Astrocyte (in vitro differentiated cells and primary cell): ENCODE data around the gene KMT2B. TPM values are rescaled to one million over a fixed set of nuclear protein-coding genes. Genes with fewer than 3 reads are reported as not detected.

Experiments used
- DNase-seq: peaks from one replicate; pipeline ENCODE4 v3.0.0-alpha.2; 2010; ENCODE audit warnings: low read depth
- FAIRE-seq: peaks from 2 replicates; lab custom pipeline; 2011; peaks lifted over from hg19 to GRCh38; lab: Jason Lieb, UNC
- H2AFZ ChIP-seq: 2 replicates; pipeline ENCODE4 v1.6.0; 2012; ENCODE audit warnings: low read depth, low read length, inconsistent platforms
- H3K27ac ChIP-seq: 2 replicates; pipeline ENCODE4 v1.5.1; 2011; ENCODE audit warnings: low read depth, low read length, inconsistent platforms
- H3K27me3 ChIP-seq: 2 replicates; pipeline ENCODE4 v1.6.0; 2011; ENCODE audit warnings: low read length, inconsistent platforms; ENCODE audit not compliant: insufficient read depth
- H3K36me3 ChIP-seq: 2 replicates; pipeline ENCODE4 v1.5.1; 2011; ENCODE audit warnings: low read length, inconsistent platforms; ENCODE audit not compliant: insufficient read depth
- H3K4me1 ChIP-seq: 2 replicates; pipeline ENCODE4 v1.5.1; 2011; ENCODE audit warnings: low read length, inconsistent platforms; ENCODE audit not compliant: insufficient read depth
- H3K4me2 ChIP-seq: 2 replicates; pipeline ENCODE4 v1.6.0; 2012; ENCODE audit warnings: low read length, inconsistent platforms
- H3K4me3 ChIP-seq: 2 replicates; pipeline ENCODE4 v1.5.1; 2011; ENCODE audit warnings: low read depth, mild to moderate bottlenecking, low read length, inconsistent platforms; ENCODE audit not compliant: insufficient read depth
- H3K79me2 ChIP-seq: 2 replicates; pipeline ENCODE4 v1.6.0; 2012; ENCODE audit warnings: mild to moderate bottlenecking, low read length, inconsistent platforms; ENCODE audit not compliant: insufficient read depth
- H3K9ac ChIP-seq: 2 replicates; pipeline ENCODE4 v1.6.0; 2012; ENCODE audit warnings: mild to moderate bottlenecking, low read length, inconsistent platforms
- H3K9me3 ChIP-seq: 2 replicates; pipeline ENCODE4 v1.5.1; 2012; ENCODE audit warnings: low read depth, mild to moderate bottlenecking, low read length, inconsistent platforms; ENCODE audit not compliant: insufficient read depth
- H4K20me1 ChIP-seq: 2 replicates; pipeline ENCODE4 v1.6.0; 2012; ENCODE audit warnings: low read length, inconsistent platforms; ENCODE audit not compliant: insufficient read depth
- H3K27ac Mint-ChIP-seq: one replicate; pipeline ENCODE4 v1.8.0; 2021; ENCODE audit warnings: mild to moderate bottlenecking, mixed read lengths; ENCODE audit not compliant: unreplicated experiment
- H3K27me3 Mint-ChIP-seq: one replicate; pipeline ENCODE4 v1.8.0; 2021; ENCODE audit warnings: low read depth, mixed read lengths; ENCODE audit not compliant: unreplicated experiment
- H3K36me3 Mint-ChIP-seq: one replicate; pipeline ENCODE4 v1.8.0; 2021; ENCODE audit warnings: low read depth, mixed read lengths; ENCODE audit not compliant: unreplicated experiment
- H3K4me1 Mint-ChIP-seq: one replicate; pipeline ENCODE4 v1.8.0; 2021; ENCODE audit warnings: low read depth, mixed read lengths; ENCODE audit not compliant: unreplicated experiment
- H3K4me3 Mint-ChIP-seq: one replicate; pipeline ENCODE4 v1.8.0; 2021; ENCODE audit warnings: mild to moderate bottlenecking, moderate library complexity, mixed read lengths; ENCODE audit not compliant: unreplicated experiment
- H3K9me3 Mint-ChIP-seq: one replicate; pipeline ENCODE4 v1.8.0; 2021; ENCODE audit warnings: mild to moderate bottlenecking, mixed read lengths; ENCODE audit not compliant: unreplicated experiment
- EZH2 ChIP-seq: IDR thresholded peaks from 2 replicates; pipeline ENCODE4 v1.6.1; 2012; ENCODE audit warnings: mild to moderate bottlenecking, low read length, inconsistent platforms; ENCODE audit not compliant: insufficient read depth
- total RNA-seq: library from RNA; stranded (reverse); gene quantifications from 2 replicates; pipeline ENCODE4 v1.2.1, GENCODE V29; 2021
- TF ChIP-seq, protein P1 (sequence below): IDR thresholded peaks from 2 replicates; pipeline ENCODE4 v1.5.1; 2011; ENCODE audit warnings: low read depth, mild to moderate bottlenecking, inconsistent platforms, low read length, moderate library complexity; ENCODE audit not compliant: insufficient read depth

The KMT2B gene
- total RNA-seq, 1 donor from 2014 or later: 28.7 TPM

DNA sequence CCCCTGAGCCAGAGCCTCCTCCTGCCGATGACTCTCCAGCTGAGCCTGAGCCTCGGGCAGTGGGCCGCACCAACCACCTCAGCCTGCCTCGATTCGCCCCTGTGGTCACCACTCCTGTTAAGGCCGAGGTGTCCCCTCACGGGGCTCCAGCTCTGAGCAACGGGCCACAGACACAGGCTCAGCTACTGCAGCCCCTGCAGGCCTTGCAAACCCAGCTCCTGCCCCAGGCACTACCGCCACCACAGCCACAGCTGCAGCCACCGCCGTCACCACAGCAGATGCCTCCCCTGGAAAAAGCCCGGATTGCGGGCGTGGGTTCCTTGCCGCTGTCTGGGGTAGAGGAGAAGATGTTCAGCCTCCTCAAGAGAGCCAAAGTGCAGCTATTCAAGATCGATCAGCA is 3.6 kb downstream of the KMT2B start:
- no peaks in the 10 kb centered on the region for H3K27me3 ChIP-seq
- Mint-ChIP-seq H3K4me1 (peaks cover 4% of the 10 kb centered on the region), H3K36me3 (peaks cover 6% of the 10 kb centered on the region), H3K27ac (no peak overlapping the region), H3K4me3 (no peak overlapping the region), H3K27me3 (no peaks in the 10 kb centered on the region), H3K9me3 (no peaks in the 10 kb centered on the region)
- DNase-seq: no peak
- peaks cover 11% of the 10 kb centered on the region for H3K4me1 ChIP-seq
- H4K20me1 ChIP-seq: peaks cover 65% of the 10 kb centered on the region
- no peak overlapping the region for H3K4me2 ChIP-seq
- H3K4me3 ChIP-seq: no peak overlapping the region
- no peaks in the 10 kb centered on the region for H3K9me3 ChIP-seq
- TF ChIP-seq, protein P1, sequence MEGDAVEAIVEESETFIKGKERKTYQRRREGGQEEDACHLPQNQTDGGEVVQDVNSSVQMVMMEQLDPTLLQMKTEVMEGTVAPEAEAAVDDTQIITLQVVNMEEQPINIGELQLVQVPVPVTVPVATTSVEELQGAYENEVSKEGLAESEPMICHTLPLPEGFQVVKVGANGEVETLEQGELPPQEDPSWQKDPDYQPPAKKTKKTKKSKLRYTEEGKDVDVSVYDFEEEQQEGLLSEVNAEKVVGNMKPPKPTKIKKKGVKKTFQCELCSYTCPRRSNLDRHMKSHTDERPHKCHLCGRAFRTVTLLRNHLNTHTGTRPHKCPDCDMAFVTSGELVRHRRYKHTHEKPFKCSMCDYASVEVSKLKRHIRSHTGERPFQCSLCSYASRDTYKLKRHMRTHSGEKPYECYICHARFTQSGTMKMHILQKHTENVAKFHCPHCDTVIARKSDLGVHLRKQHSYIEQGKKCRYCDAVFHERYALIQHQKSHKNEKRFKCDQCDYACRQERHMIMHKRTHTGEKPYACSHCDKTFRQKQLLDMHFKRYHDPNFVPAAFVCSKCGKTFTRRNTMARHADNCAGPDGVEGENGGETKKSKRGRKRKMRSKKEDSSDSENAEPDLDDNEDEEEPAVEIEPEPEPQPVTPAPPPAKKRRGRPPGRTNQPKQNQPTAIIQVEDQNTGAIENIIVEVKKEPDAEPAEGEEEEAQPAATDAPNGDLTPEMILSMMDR: no peak
- TF ChIP-seq EZH2: no peak
- peaks cover 41% of the 10 kb centered on the region for H3K79me2 ChIP-seq
- no peak overlapping the region for H3K27ac ChIP-seq
- H3K36me3 ChIP-seq: peaks cover 17% of the 10 kb centered on the region
- H3K9ac ChIP-seq: no peak overlapping the region
- no peak overlapping the region for H2AFZ ChIP-seq
- no peak for FAIRE-seq

DNA sequence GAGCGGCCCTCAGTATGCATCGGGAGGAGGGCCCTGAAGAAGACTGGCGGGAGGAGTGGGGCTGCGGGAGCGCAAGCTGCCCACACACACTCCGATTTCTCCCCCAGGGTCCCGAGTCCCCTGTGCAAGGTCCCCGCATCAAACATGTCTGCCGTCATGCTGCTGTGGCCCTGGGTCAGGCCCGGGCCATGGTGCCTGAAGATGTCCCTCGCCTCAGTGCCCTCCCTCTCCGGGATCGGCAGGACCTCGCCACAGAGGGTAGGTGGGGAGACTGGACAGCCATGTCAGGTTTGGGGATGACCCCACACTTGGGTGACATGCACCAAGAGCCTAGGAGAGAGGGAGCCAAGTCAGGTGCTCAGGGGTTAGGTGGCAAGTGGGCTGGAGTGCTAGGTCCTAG is 4.7 kb downstream of the KMT2B start:
- H3K79me2 ChIP-seq: peaks cover 41% of the 10 kb centered on the region
- TF ChIP-seq, protein P1: no peak
- no peak overlapping the region for H3K27ac ChIP-seq
- peaks cover 4% of the 10 kb centered on the region for H3K4me1 Mint-ChIP-seq
- no peaks in the 10 kb centered on the region for H3K9me3 ChIP-seq
- H4K20me1 ChIP-seq: peaks cover 71% of the 10 kb centered on the region
- no peak overlapping the region for H3K4me3 ChIP-seq
- no peak overlapping the region for H3K4me3 Mint-ChIP-seq
- H3K4me1 ChIP-seq: peaks cover 8% of the 10 kb centered on the region
- H3K36me3 ChIP-seq: peaks cover 22% of the 10 kb centered on the region
- H2AFZ ChIP-seq: no peak overlapping the region
- H3K9me3 Mint-ChIP-seq: no peaks in the 10 kb centered on the region
- H3K4me2 ChIP-seq: no peak overlapping the region
- DNase-seq (no peak), FAIRE-seq (no peak)
- H3K27ac Mint-ChIP-seq: peak overlapping the region; percentile 53
- no peaks in the 10 kb centered on the region for H3K27me3 ChIP-seq
- peaks cover 6% of the 10 kb centered on the region for H3K36me3 Mint-ChIP-seq
- H3K27me3 Mint-ChIP-seq: no peaks in the 10 kb centered on the region
- no peak overlapping the region for H3K9ac ChIP-seq

DNA sequence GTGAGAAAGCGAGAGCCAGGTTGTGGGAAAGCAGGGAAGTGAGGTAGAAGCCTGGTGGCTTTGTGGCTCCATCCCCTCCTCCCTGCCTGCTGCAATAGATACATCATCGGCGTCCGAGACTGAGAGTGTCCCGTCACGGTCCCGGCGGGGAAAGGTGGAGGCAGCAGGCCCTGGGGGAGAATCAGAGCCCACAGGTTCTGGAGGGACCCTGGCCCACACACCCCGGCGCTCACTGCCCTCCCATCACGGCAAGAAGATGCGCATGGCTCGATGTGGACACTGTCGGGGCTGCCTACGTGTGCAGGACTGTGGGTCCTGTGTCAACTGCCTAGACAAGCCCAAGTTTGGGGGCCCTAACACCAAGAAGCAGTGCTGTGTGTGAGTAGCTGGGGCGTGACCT is 5.1 kb downstream of the KMT2B start:
- Mint-ChIP-seq H3K36me3 (peaks cover 6% of the 10 kb centered on the region), H3K27ac (no peak overlapping the region), H3K4me3 (no peak overlapping the region), H3K4me1 (peaks cover 4% of the 10 kb centered on the region), H3K9me3 (no peaks in the 10 kb centered on the region), H3K27me3 (no peaks in the 10 kb centered on the region)
- H3K36me3 ChIP-seq: peaks cover 26% of the 10 kb centered on the region
- TF ChIP-seq, protein P1: no peak
- TF ChIP-seq EZH2: no peak
- no peak overlapping the region for H3K4me2 ChIP-seq
- peaks cover 8% of the 10 kb centered on the region for H3K4me1 ChIP-seq
- no peaks in the 10 kb centered on the region for H3K9me3 ChIP-seq
- H2AFZ ChIP-seq: no peak overlapping the region
- no peak for FAIRE-seq
- H4K20me1 ChIP-seq: peaks cover 75% of the 10 kb centered on the region
- H3K79me2 ChIP-seq: peaks cover 41% of the 10 kb centered on the region
- no peak overlapping the region for H3K27ac ChIP-seq
- H3K9ac ChIP-seq: no peak overlapping the region
- no peak overlapping the region for H3K4me3 ChIP-seq
- no peaks in the 10 kb centered on the region for H3K27me3 ChIP-seq
- DNase-seq: no peak
